Neural cell (in vitro differentiated cells): Measurements from ENCODE around the gene IFNGR1. TPM values are rescaled to one million over a fixed set of nuclear protein-coding genes. Genes with fewer than 3 reads are reported as not detected.

ENCODE experiments used
- H2AFZ ChIP-seq: fragments of 200-600, 300-800 bp; sonication (generic), shearing (Covaris generic); 2 replicates; pipeline ENCODE4 v1.6.0; 2014; ENCODE audit warnings: low read depth, mild to moderate bottlenecking, antibody characterized with exemption, low read length, moderate library complexity
- H3F3A ChIP-seq: fragments of 200-600 bp; shearing (Covaris generic); 2 replicates; pipeline ENCODE4 v1.6.1; 2016; ENCODE audit warnings: mild to moderate bottlenecking, moderate library complexity, mixed read lengths, antibody characterized with exemption, low read length; ENCODE audit not compliant: insufficient read depth, poor library complexity, severe bottlenecking
- H3K27ac ChIP-seq: fragments of 200-600, 300-800 bp; sonication (generic), shearing (Covaris generic); 2 replicates; pipeline ENCODE4 v1.5.1; 2014; ENCODE audit warnings: mild to moderate bottlenecking, low read length, moderate library complexity
- H3K27me3 ChIP-seq: fragments of 300-800, 200-600 bp; sonication (generic), shearing (Covaris generic); 2 replicates; pipeline ENCODE4 v1.6.0; 2014; ENCODE audit warnings: mild to moderate bottlenecking, low read depth, low read length, moderate library complexity; ENCODE audit not compliant: insufficient read depth
- H3K36me3 ChIP-seq: fragments of 300-800, 200-600 bp; sonication (generic), shearing (Covaris generic); 2 replicates; pipeline ENCODE4 v1.5.1; 2014; ENCODE audit warnings: mild to moderate bottlenecking, antibody characterized with exemption, low read length, moderate library complexity; ENCODE audit not compliant: insufficient read depth
- H3K4me2 ChIP-seq: fragments of 300-800, 200-600 bp; sonication (generic), shearing (Covaris generic); 2 replicates; pipeline ENCODE4 v1.6.0; 2014; ENCODE audit warnings: mild to moderate bottlenecking, low read length
- H3K4me3 ChIP-seq: fragments of 300-800, 200-600 bp; sonication (generic), shearing (Covaris generic); 2 replicates; pipeline ENCODE4 v1.5.1; 2014; ENCODE audit warnings: mild to moderate bottlenecking, low read length, moderate library complexity
- H3K79me2 ChIP-seq: fragments of 200-600 bp; shearing (Covaris generic); replicated peaks from 2 replicates; pipeline ENCODE4 v1.6.0; 2014; ENCODE audit warnings: mild to moderate bottlenecking, low read length, moderate library complexity; ENCODE audit not compliant: insufficient read depth
- H3K9ac ChIP-seq: fragments of 300-800, 200-600 bp; sonication (generic), shearing (Covaris generic); 2 replicates; pipeline ENCODE4 v1.6.1; 2016; ENCODE audit warnings: mild to moderate bottlenecking, low read length, mixed read lengths
- H3K9me2 ChIP-seq: fragments of 200-600 bp; shearing (Covaris generic); 2 replicates; pipeline ENCODE4 v1.6.1; 2016; ENCODE audit warnings: mild to moderate bottlenecking, low read length, mixed read lengths; ENCODE audit not compliant: insufficient read depth
- H3K9me3 ChIP-seq: fragments of 200-600, 300-800 bp; sonication (generic), shearing (Covaris generic); 2 replicates; pipeline ENCODE4 v1.6.1; 2016; ENCODE audit warnings: mild to moderate bottlenecking, mixed run types, low read length, moderate library complexity, mixed read lengths
- H4K20me1 ChIP-seq: fragments of 200-600 bp; shearing (Covaris generic); 2 replicates; pipeline ENCODE4 v1.6.1; 2016; ENCODE audit warnings: mild to moderate bottlenecking, mixed run types; ENCODE audit not compliant: insufficient read depth
- CTCF ChIP-seq: fragments of 450-650 bp; IDR thresholded peaks from 2 replicates; pipeline ENCODE4 v1.5.1; 2014; ENCODE audit warnings: antibody characterized with exemption, mild to moderate bottlenecking, moderate library complexity; ENCODE audit not compliant: poor library complexity, severe bottlenecking
- EP300 ChIP-seq: fragments of 450-650 bp; conservative IDR thresholded peaks from 2 replicates; pipeline ENCODE4 v1.6.1; 2014; ENCODE audit warnings: antibody characterized with exemption, mild to moderate bottlenecking, moderate library complexity; ENCODE audit not compliant: poor library complexity, severe bottlenecking
- EZH2 ChIP-seq: fragments of 200-600, 300-800 bp; shearing (Covaris generic), sonication (generic); IDR thresholded peaks from 2 replicates; pipeline ENCODE4 v1.6.1; 2014; ENCODE audit warnings: antibody characterized with exemption, low read length, borderline replicate concordance, mild to moderate bottlenecking; ENCODE audit not compliant: insufficient read depth, poor library complexity, severe bottlenecking
- MXI1 ChIP-seq: fragments of 450-650 bp; conservative IDR thresholded peaks from 2 replicates; pipeline ENCODE4 v1.6.1; 2014; ENCODE audit warnings: antibody characterized with exemption, mild to moderate bottlenecking; ENCODE audit not compliant: poor library complexity, severe bottlenecking
- POLR2AphosphoS5 ChIP-seq: IDR thresholded peaks from 2 replicates; pipeline ENCODE4 v1.6.1; 2012
- RAD21 ChIP-seq: fragments of 450-650 bp; conservative IDR thresholded peaks from 2 replicates; pipeline ENCODE4 v1.6.1; 2014; ENCODE audit warnings: antibody characterized with exemption, mild to moderate bottlenecking, moderate library complexity
- SMC3 ChIP-seq: fragments of 450-650 bp; conservative IDR thresholded peaks from 2 replicates; pipeline ENCODE4 v1.6.1; 2014; ENCODE audit warnings: antibody characterized with exemption, mild to moderate bottlenecking, moderate library complexity; ENCODE audit not compliant: poor library complexity
- TAF1 ChIP-seq: IDR thresholded peaks from 2 replicates; pipeline ENCODE4 v1.6.1; 2012; ENCODE audit warnings: low read depth
- polyA plus RNA-seq: library from polyadenylated mRNA; depleted of rRNA; stranded (reverse); fragments of >200 nt; gene quantifications from 2 replicates; pipeline ENCODE4 v1.2.3, GENCODE V29; 2014
- TF ChIP-seq, protein P1 (sequence below): IDR thresholded peaks from 2 replicates; pipeline ENCODE4 v1.6.1; 2012; ENCODE audit warnings: borderline replicate concordance

IFNGR1 gene
- polyA plus RNA-seq, 1 donor from 2014 or later: 57.2 TPM

- H3K9me2 ChIP-seq: no peaks in the 10 kb centered on the region
- H4K20me1 ChIP-seq: no peaks in the 10 kb centered on the region
- no peaks in the 10 kb centered on the region for H3K9me3 ChIP-seq
- H3K27ac ChIP-seq: no peak overlapping the region
- H3K36me3 ChIP-seq: no peaks in the 10 kb centered on the region
- H3K4me2 ChIP-seq: no peak overlapping the region
- H3K9ac ChIP-seq: no peak overlapping the region
- H3K27me3 ChIP-seq: no peaks in the 10 kb centered on the region
- H3K79me2 ChIP-seq: no peaks in the 10 kb centered on the region
- no peak overlapping the region for H3K4me3 ChIP-seq
- TF ChIP-seq CTCF (no peak), SMC3 (no peak), EZH2 (no peak), EP300 (no peak), POLR2AphosphoS5 (no peak), RAD21 (no peak), TAF1 (no peak), MXI1 (no peak)
- TF ChIP-seq, protein P1, sequence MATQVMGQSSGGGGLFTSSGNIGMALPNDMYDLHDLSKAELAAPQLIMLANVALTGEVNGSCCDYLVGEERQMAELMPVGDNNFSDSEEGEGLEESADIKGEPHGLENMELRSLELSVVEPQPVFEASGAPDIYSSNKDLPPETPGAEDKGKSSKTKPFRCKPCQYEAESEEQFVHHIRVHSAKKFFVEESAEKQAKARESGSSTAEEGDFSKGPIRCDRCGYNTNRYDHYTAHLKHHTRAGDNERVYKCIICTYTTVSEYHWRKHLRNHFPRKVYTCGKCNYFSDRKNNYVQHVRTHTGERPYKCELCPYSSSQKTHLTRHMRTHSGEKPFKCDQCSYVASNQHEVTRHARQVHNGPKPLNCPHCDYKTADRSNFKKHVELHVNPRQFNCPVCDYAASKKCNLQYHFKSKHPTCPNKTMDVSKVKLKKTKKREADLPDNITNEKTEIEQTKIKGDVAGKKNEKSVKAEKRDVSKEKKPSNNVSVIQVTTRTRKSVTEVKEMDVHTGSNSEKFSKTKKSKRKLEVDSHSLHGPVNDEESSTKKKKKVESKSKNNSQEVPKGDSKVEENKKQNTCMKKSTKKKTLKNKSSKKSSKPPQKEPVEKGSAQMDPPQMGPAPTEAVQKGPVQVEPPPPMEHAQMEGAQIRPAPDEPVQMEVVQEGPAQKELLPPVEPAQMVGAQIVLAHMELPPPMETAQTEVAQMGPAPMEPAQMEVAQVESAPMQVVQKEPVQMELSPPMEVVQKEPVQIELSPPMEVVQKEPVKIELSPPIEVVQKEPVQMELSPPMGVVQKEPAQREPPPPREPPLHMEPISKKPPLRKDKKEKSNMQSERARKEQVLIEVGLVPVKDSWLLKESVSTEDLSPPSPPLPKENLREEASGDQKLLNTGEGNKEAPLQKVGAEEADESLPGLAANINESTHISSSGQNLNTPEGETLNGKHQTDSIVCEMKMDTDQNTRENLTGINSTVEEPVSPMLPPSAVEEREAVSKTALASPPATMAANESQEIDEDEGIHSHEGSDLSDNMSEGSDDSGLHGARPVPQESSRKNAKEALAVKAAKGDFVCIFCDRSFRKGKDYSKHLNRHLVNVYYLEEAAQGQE: no peak
- H2AFZ ChIP-seq: no peak overlapping the region
- H3F3A ChIP-seq: no peaks in the 10 kb centered on the region
These were observed 21.0 kb upstream of the IFNGR1 start for GRCh38 chr6:137240168-137240567.

DNA sequence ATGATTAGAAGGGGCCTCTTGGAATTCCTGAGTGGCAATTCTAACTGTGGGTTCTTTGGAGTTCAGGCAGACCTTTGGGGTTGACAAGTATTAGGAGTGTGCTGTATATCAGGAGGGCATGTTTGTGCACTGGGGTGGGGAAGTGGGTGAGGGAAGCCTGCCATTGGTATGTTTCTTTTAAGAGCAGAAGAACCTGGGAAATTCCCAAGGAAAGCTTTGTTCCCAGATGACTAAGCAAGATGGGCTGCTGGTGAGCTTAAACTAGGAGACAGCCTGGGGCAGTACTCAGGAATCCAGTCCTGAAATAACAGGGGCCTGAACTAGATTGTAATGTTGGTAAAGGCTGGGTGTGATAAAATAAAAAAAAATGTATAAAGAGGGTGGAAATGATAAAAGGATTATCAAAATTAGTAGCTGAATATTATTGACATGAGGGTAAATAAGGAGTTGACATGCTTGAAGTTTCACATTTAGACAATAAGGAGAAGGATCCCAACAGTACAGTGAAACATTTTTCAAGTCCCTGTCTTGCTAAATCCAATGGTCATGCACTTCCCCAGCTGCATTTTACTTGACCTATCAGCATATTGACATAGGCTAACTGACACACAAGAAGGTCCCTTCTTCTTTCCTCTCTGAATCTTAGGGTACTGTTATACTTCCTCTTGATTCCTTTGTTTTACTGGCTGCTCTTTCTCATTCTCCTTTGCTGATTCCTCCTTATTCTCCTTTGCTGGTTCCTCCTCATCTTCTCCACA, 18.4 kb upstream of the IFNGR1 start:
- no peak overlapping the region for H2AFZ ChIP-seq
- no peaks in the 10 kb centered on the region for H3K9me2 ChIP-seq
- no peak overlapping the region for H3K4me3 ChIP-seq
- H3K27ac ChIP-seq: no peak overlapping the region
- H3K27me3 ChIP-seq: no peaks in the 10 kb centered on the region
- no peaks in the 10 kb centered on the region for H3F3A ChIP-seq
- TF ChIP-seq POLR2AphosphoS5: no peak
- no peak for TF ChIP-seq RAD21
- no peak for TF ChIP-seq EZH2
- no peak for TF ChIP-seq EP300
- no peak for TF ChIP-seq CTCF
- TF ChIP-seq, protein P1: no peak
- H3K79me2 ChIP-seq: no peaks in the 10 kb centered on the region
- H3K9me3 ChIP-seq: no peaks in the 10 kb centered on the region
- no peak overlapping the region for H3K9ac ChIP-seq
- H3K36me3 ChIP-seq: no peaks in the 10 kb centered on the region
- no peak overlapping the region for H3K4me2 ChIP-seq
- no peaks in the 10 kb centered on the region for H4K20me1 ChIP-seq
